Neural cell (in vitro differentiated cells): ENCODE results near the gene PUSL1.

Experiments used
- EP300 ChIP-seq: fragments of 450-650 bp; conservative IDR thresholded peaks from 2 replicates; pipeline ENCODE4 v1.6.1; 2014; ENCODE audit warnings: antibody characterized with exemption, mild to moderate bottlenecking, moderate library complexity; ENCODE audit not compliant: poor library complexity, severe bottlenecking
- EZH2 ChIP-seq: fragments of 200-600, 300-800 bp; shearing (Covaris generic), sonication (generic); IDR thresholded peaks from 2 replicates; pipeline ENCODE4 v1.6.1; 2014; ENCODE audit warnings: antibody characterized with exemption, low read length, borderline replicate concordance, mild to moderate bottlenecking; ENCODE audit not compliant: insufficient read depth, poor library complexity, severe bottlenecking
- MXI1 ChIP-seq: fragments of 450-650 bp; conservative IDR thresholded peaks from 2 replicates; pipeline ENCODE4 v1.6.1; 2014; ENCODE audit warnings: antibody characterized with exemption, mild to moderate bottlenecking; ENCODE audit not compliant: poor library complexity, severe bottlenecking
- POLR2AphosphoS5 ChIP-seq: IDR thresholded peaks from 2 replicates; pipeline ENCODE4 v1.6.1; 2012
- RAD21 ChIP-seq: fragments of 450-650 bp; conservative IDR thresholded peaks from 2 replicates; pipeline ENCODE4 v1.6.1; 2014; ENCODE audit warnings: antibody characterized with exemption, mild to moderate bottlenecking, moderate library complexity
- TAF1 ChIP-seq: IDR thresholded peaks from 2 replicates; pipeline ENCODE4 v1.6.1; 2012; ENCODE audit warnings: low read depth
- TF ChIP-seq, protein P1 (sequence below): fragments of 450-650 bp; IDR thresholded peaks from 2 replicates; pipeline ENCODE4 v1.5.1; 2014; ENCODE audit warnings: antibody characterized with exemption, mild to moderate bottlenecking, moderate library complexity; ENCODE audit not compliant: poor library complexity, severe bottlenecking
- TF ChIP-seq, protein P2 (sequence below): IDR thresholded peaks from 2 replicates; pipeline ENCODE4 v1.6.1; 2012; ENCODE audit warnings: borderline replicate concordance

- TF ChIP-seq EZH2 (no peak), RAD21 (no peak), EP300 (no peak), POLR2AphosphoS5 (no peak), TAF1 (no peak), MXI1 (no peak)
- TF ChIP-seq, protein P1, sequence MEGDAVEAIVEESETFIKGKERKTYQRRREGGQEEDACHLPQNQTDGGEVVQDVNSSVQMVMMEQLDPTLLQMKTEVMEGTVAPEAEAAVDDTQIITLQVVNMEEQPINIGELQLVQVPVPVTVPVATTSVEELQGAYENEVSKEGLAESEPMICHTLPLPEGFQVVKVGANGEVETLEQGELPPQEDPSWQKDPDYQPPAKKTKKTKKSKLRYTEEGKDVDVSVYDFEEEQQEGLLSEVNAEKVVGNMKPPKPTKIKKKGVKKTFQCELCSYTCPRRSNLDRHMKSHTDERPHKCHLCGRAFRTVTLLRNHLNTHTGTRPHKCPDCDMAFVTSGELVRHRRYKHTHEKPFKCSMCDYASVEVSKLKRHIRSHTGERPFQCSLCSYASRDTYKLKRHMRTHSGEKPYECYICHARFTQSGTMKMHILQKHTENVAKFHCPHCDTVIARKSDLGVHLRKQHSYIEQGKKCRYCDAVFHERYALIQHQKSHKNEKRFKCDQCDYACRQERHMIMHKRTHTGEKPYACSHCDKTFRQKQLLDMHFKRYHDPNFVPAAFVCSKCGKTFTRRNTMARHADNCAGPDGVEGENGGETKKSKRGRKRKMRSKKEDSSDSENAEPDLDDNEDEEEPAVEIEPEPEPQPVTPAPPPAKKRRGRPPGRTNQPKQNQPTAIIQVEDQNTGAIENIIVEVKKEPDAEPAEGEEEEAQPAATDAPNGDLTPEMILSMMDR, result no peak
- TF ChIP-seq, protein P2, sequence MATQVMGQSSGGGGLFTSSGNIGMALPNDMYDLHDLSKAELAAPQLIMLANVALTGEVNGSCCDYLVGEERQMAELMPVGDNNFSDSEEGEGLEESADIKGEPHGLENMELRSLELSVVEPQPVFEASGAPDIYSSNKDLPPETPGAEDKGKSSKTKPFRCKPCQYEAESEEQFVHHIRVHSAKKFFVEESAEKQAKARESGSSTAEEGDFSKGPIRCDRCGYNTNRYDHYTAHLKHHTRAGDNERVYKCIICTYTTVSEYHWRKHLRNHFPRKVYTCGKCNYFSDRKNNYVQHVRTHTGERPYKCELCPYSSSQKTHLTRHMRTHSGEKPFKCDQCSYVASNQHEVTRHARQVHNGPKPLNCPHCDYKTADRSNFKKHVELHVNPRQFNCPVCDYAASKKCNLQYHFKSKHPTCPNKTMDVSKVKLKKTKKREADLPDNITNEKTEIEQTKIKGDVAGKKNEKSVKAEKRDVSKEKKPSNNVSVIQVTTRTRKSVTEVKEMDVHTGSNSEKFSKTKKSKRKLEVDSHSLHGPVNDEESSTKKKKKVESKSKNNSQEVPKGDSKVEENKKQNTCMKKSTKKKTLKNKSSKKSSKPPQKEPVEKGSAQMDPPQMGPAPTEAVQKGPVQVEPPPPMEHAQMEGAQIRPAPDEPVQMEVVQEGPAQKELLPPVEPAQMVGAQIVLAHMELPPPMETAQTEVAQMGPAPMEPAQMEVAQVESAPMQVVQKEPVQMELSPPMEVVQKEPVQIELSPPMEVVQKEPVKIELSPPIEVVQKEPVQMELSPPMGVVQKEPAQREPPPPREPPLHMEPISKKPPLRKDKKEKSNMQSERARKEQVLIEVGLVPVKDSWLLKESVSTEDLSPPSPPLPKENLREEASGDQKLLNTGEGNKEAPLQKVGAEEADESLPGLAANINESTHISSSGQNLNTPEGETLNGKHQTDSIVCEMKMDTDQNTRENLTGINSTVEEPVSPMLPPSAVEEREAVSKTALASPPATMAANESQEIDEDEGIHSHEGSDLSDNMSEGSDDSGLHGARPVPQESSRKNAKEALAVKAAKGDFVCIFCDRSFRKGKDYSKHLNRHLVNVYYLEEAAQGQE, result no peak
Measured at GRCh38 chr1:1286313-1287261, 21.8 kb upstream of the PUSL1 start.
